Measurements from ENCODE around the gene FOXN4.

The FOXN4 gene

GRCh38 chr12:109277899-109278762 lies 31.0 kb downstream of the FOXN4 start:
- H3K79me2 ChIP-seq (ENCODE audit: insufficient read depth, low read length) = no peaks in the 10 kb centered on the region
- H3F3A ChIP-seq (ENCODE audit: insufficient read depth) = no peaks in the 10 kb centered on the region
- TF ChIP-seq EZH2phosphoT487 (conservative IDR thresholded peaks at IDR 0.05; ENCODE audit: low read length) (no peak), CTCF (IDR thresholded peaks at IDR 0.05; ENCODE audit: insufficient read depth, low read length, poor library complexity, severe bottlenecking) (no peak)
- H3K27ac ChIP-seq (ENCODE audit: low read depth, low read length) = no peak overlapping the region
- H4K20me1 ChIP-seq (ENCODE audit: low read depth, low read length) = no peaks in the 10 kb centered on the region
- H3K9ac ChIP-seq (ENCODE audit: low read length) = no peak overlapping the region
- no peak overlapping the region for H3K4me3 ChIP-seq (ENCODE audit: insufficient read depth, low read length, poor library complexity, severe bottlenecking)
- no peaks in the 10 kb centered on the region for H3K27me3 ChIP-seq (ENCODE audit: low read length)
- no peak overlapping the region for H3K4me2 ChIP-seq (ENCODE audit: low read depth, low read length, poor library complexity, severe bottlenecking)
- no peaks in the 10 kb centered on the region for H3K36me3 ChIP-seq (ENCODE audit: low read length)
- no peaks in the 10 kb centered on the region for H3K9me2 ChIP-seq (replicated peaks; ENCODE audit: insufficient read depth, low read length)
- no peaks in the 10 kb centered on the region for H3K9me3 ChIP-seq (ENCODE audit: insufficient read depth, low read length)
- no peak overlapping the region for H2AFZ ChIP-seq (ENCODE audit: low read depth, low read length, severe bottlenecking)

- Histone ChIP-seq H3F3A (ENCODE audit: insufficient read depth) (no peaks in the 10 kb centered on the region), H3K9ac (ENCODE audit: low read length) (no peak overlapping the region), H4K20me1 (ENCODE audit: low read depth, low read length) (no peaks in the 10 kb centered on the region), H3K27me3 (ENCODE audit: low read length) (no peaks in the 10 kb centered on the region), H3K9me3 (ENCODE audit: insufficient read depth, low read length) (no peaks in the 10 kb centered on the region), H2AFZ (ENCODE audit: low read depth, low read length, severe bottlenecking) (no peak overlapping the region), H3K79me2 (ENCODE audit: insufficient read depth, low read length) (no peaks in the 10 kb centered on the region), H3K36me3 (ENCODE audit: low read length) (no peaks in the 10 kb centered on the region), H3K4me3 (ENCODE audit: insufficient read depth, low read length, poor library complexity, severe bottlenecking) (no peak overlapping the region), H3K27ac (ENCODE audit: low read depth, low read length) (no peak overlapping the region), H3K9me2 (replicated peaks; ENCODE audit: insufficient read depth, low read length) (no peaks in the 10 kb centered on the region), H3K4me2 (ENCODE audit: low read depth, low read length, poor library complexity, severe bottlenecking) (no peak overlapping the region)
- no peak for TF ChIP-seq CTCF (IDR thresholded peaks at IDR 0.05; ENCODE audit: insufficient read depth, low read length, poor library complexity, severe bottlenecking)
- no peak for TF ChIP-seq EZH2phosphoT487 (conservative IDR thresholded peaks at IDR 0.05; ENCODE audit: low read length)
Observed at GRCh38 chr12:109277255-109277898, 31.7 kb downstream of the FOXN4 start.

- H3K4me3 ChIP-seq (ENCODE audit: insufficient read depth, low read length, poor library complexity, severe bottlenecking) = no peak overlapping the region
- H4K20me1 ChIP-seq (ENCODE audit: low read depth, low read length) = no peaks in the 10 kb centered on the region
- no peak overlapping the region for H3K4me2 ChIP-seq (ENCODE audit: low read depth, low read length, poor library complexity, severe bottlenecking)
- H3K9me3 ChIP-seq (ENCODE audit: insufficient read depth, low read length) = no peaks in the 10 kb centered on the region
- H3K27me3 ChIP-seq (ENCODE audit: low read length) = no peaks in the 10 kb centered on the region
- H3K36me3 ChIP-seq (ENCODE audit: low read length) = no peaks in the 10 kb centered on the region
- no peak overlapping the region for H3K27ac ChIP-seq (ENCODE audit: low read depth, low read length)
- H3K79me2 ChIP-seq (ENCODE audit: insufficient read depth, low read length) = no peaks in the 10 kb centered on the region
- H3F3A ChIP-seq (ENCODE audit: insufficient read depth) = no peaks in the 10 kb centered on the region
- no peak overlapping the region for H3K9ac ChIP-seq (ENCODE audit: low read length)
- TF ChIP-seq CTCF (IDR thresholded peaks at IDR 0.05; ENCODE audit: insufficient read depth, low read length, poor library complexity, severe bottlenecking) (no peak), EZH2phosphoT487 (conservative IDR thresholded peaks at IDR 0.05; ENCODE audit: low read length) (no peak)
- no peaks in the 10 kb centered on the region for H3K9me2 ChIP-seq (replicated peaks; ENCODE audit: insufficient read depth, low read length)
- no peak overlapping the region for H2AFZ ChIP-seq (ENCODE audit: low read depth, low read length, severe bottlenecking)
Observed at GRCh38 chr12:109276160-109276559, 32.9 kb downstream of the FOXN4 start.
